IMR-90 (cell line): Measurements from ENCODE around the gene MS4A5. TPM values are rescaled to one million over a fixed set of nuclear protein-coding genes. Genes with fewer than 3 reads are reported as not detected.

Experiments used
- ATAC-seq: fragments of 200-7000 bp; cut with Tn5 transposase; 2 replicates; pipeline ENCODE4 v1.9.1; 2020; ENCODE audit warnings: low read depth, mild to moderate bottlenecking, moderate library complexity
- BruUV-seq: library from RNA; stranded (reverse); fragments of 400-500 nt; replicated peaks from 2 replicates; lab custom pipeline; 2021; lab: Mats Ljungman, UMichigan
- CTCF ChIA-PET: fragments of 300-600 bp; formaldehyde crosslinking; extraction: SDS; loops from one replicate; lab custom pipeline; 2021; ENCODE audit warnings: antibody characterized with exemption; lab: Yijun Ruan, JAX
- POLR2A ChIA-PET: fragments of 300-600 bp; sonication (Branson Sonifier 250); formaldehyde crosslinking; loops from one replicate; lab custom pipeline; 2022; ENCODE audit warnings: antibody characterized with exemption; ENCODE audit not compliant: unreplicated experiment; lab: Charles Lee
- DNase-seq: peaks from one replicate; pipeline ENCODE4 v3.0.0; 2013
- H2AFZ ChIP-seq: replicated peaks from 2 replicates; pipeline ENCODE3; 2013; ENCODE audit warnings: low read length, mild to moderate bottlenecking; ENCODE audit not compliant: poor library complexity
- H2AK5ac ChIP-seq: 2 replicates; pipeline ENCODE4 v1.6.1; 2013; ENCODE audit warnings: low read depth, low read length, inconsistent platforms
- H2AK9ac ChIP-seq: replicated peaks from 2 replicates; pipeline ENCODE3; 2013; ENCODE audit warnings: mild to moderate bottlenecking, low read depth, low read length, moderate library complexity; ENCODE audit not compliant: poor library complexity
- H2BK120ac ChIP-seq: 2 replicates; pipeline ENCODE4 v1.6.1; 2013; ENCODE audit warnings: low read depth, low read length, inconsistent platforms
- H2BK15ac ChIP-seq: 3 replicates; pipeline ENCODE4 v1.6.1; 2013; ENCODE audit warnings: low read depth, low read length, inconsistent platforms
- H2BK20ac ChIP-seq: 2 replicates; pipeline ENCODE4 v1.6.1; 2013; ENCODE audit warnings: low read depth, mild to moderate bottlenecking, inconsistent platforms, low read length, moderate library complexity
- H2BK5ac ChIP-seq: 2 replicates; pipeline ENCODE4 v1.6.1; 2013; ENCODE audit warnings: mild to moderate bottlenecking, low read depth, low read length, inconsistent platforms; ENCODE audit not compliant: poor library complexity, severe bottlenecking
- H3K14ac ChIP-seq: replicated peaks from 2 replicates; pipeline ENCODE4 v1.6.1; 2013; ENCODE audit warnings: low read depth, low read length, inconsistent platforms
- H3K18ac ChIP-seq: 2 replicates; pipeline ENCODE4 v1.6.1; 2013; ENCODE audit warnings: low read depth, low read length, control low read depth
- H3K23ac ChIP-seq: 2 replicates; pipeline ENCODE4 v1.6.1; 2013; ENCODE audit warnings: low read depth, low read length, inconsistent platforms
- H3K27ac ChIP-seq: 2 replicates; pipeline ENCODE4 v1.5.1; 2013; ENCODE audit warnings: mild to moderate bottlenecking, control low read depth, low read length; ENCODE audit not compliant: insufficient read depth
- H3K27me3 ChIP-seq: 2 replicates; pipeline ENCODE4 v1.6.1; 2013; ENCODE audit warnings: low read length; ENCODE audit not compliant: control insufficient read depth, insufficient read depth
- H3K36me3 ChIP-seq: 2 replicates; pipeline ENCODE4 v1.6.1; 2013; ENCODE audit warnings: low read length, mixed read lengths; ENCODE audit not compliant: control insufficient read depth, insufficient read depth
- H3K4ac ChIP-seq: 2 replicates; pipeline ENCODE4 v1.6.1; 2013; ENCODE audit warnings: low read depth, low read length, inconsistent platforms
- H3K4me1 ChIP-seq: 2 replicates; pipeline ENCODE4 v1.6.1; 2013; ENCODE audit warnings: low read length, mixed read lengths; ENCODE audit not compliant: control insufficient read depth, insufficient read depth
- H3K4me2 ChIP-seq: 2 replicates; pipeline ENCODE4 v1.6.1; 2013; ENCODE audit warnings: low read depth, mild to moderate bottlenecking, control low read depth, low read length, moderate library complexity
- H3K4me3 ChIP-seq: 2 replicates; pipeline ENCODE4 v1.5.1; 2013; ENCODE audit warnings: low read depth, mild to moderate bottlenecking, control low read depth, low read length, moderate library complexity; ENCODE audit not compliant: insufficient read depth
- H3K56ac ChIP-seq: 2 replicates; pipeline ENCODE4 v1.6.1; 2013; ENCODE audit warnings: low read length, inconsistent platforms; ENCODE audit not compliant: insufficient read depth; ENCODE audit errors: extremely low read depth
- H3K79me1 ChIP-seq, 2 experiments: 2 replicates each; pipeline ENCODE4 v1.6.1; 2013; ENCODE audit warnings: low read length in 2 of 2, inconsistent platforms in 1 of 2, low read depth in 1 of 2
- H3K9ac ChIP-seq: 2 replicates; pipeline ENCODE4 v1.6.1; 2013; ENCODE audit warnings: low read depth, low read length, control low read depth
- H3K9me1 ChIP-seq: 2 replicates; pipeline ENCODE4 v1.6.1; 2013; ENCODE audit warnings: low read length, inconsistent platforms; ENCODE audit not compliant: insufficient read depth
- H3K9me3 ChIP-seq: 2 replicates; pipeline ENCODE4 v1.6.1; 2013; ENCODE audit warnings: low read length; ENCODE audit not compliant: control insufficient read depth, insufficient read depth
- H4K20me1 ChIP-seq: 2 replicates; pipeline ENCODE4 v1.6.1; 2013; ENCODE audit warnings: low read length, inconsistent platforms; ENCODE audit not compliant: insufficient read depth
- H4K5ac ChIP-seq: 2 replicates; pipeline ENCODE4 v1.6.1; 2013; ENCODE audit warnings: mild to moderate bottlenecking, low read depth, low read length, control low read depth
- H4K8ac ChIP-seq, 2 experiments: 2 replicates each; pipeline ENCODE4 v1.6.1; 2013; ENCODE audit warnings: low read depth in 2 of 2, low read length in 2 of 2, control low read depth in 1 of 2, inconsistent platforms in 1 of 2
- H4K91ac ChIP-seq: 2 replicates; pipeline ENCODE4 v1.6.1; 2013; ENCODE audit warnings: low read depth, low read length, inconsistent platforms; ENCODE audit not compliant: insufficient read depth
- CEBPB ChIP-seq: IDR thresholded peaks from 2 replicates; pipeline ENCODE4 v1.6.1; 2012; ENCODE audit warnings: low read depth, low read length, improper control_type of control experiment
- CHD1 ChIP-seq: IDR thresholded peaks from 2 replicates; pipeline ENCODE4 v1.6.1; 2012; ENCODE audit warnings: low read depth, low read length, improper control_type of control experiment
- CTCF ChIP-seq: conservative IDR thresholded peaks from 2 replicates; pipeline ENCODE4 v1.5.1; 2012; ENCODE audit warnings: mild to moderate bottlenecking, low read depth, low read length, improper control_type of control experiment
- MAZ ChIP-seq: IDR thresholded peaks from 2 replicates; pipeline ENCODE4 v1.6.1; 2012; ENCODE audit warnings: low read depth, mild to moderate bottlenecking, low read length, improper control_type of control experiment, moderate library complexity, borderline replicate concordance
- POLR2A ChIP-seq: IDR thresholded peaks from 2 replicates; pipeline ENCODE4 v1.6.1; 2012; ENCODE audit warnings: mild to moderate bottlenecking, low read depth, low read length
- RAD21 ChIP-seq: IDR thresholded peaks from 2 replicates; pipeline ENCODE4 v1.6.1; 2012; ENCODE audit warnings: low read length, improper control_type of control experiment
- RCOR1 ChIP-seq: IDR thresholded peaks from 2 replicates; pipeline ENCODE4 v1.6.1; 2012; ENCODE audit warnings: mild to moderate bottlenecking, low read length, improper control_type of control experiment; ENCODE audit not compliant: insufficient replicate concordance
- RFX5 ChIP-seq: IDR thresholded peaks from 2 replicates; pipeline ENCODE4 v1.8.0; 2012; ENCODE audit warnings: low read depth, mild to moderate bottlenecking, low read length, moderate library complexity
- USF2 ChIP-seq: fragments of 150-350 bp; IDR thresholded peaks from 2 replicates; pipeline ENCODE4 v1.6.1; 2017; ENCODE audit warnings: mild to moderate bottlenecking, antibody characterized with exemption, low read length, low read depth
- WGBS, 2 experiments: methylation state at CpG; one replicate each; pipeline versions ENCODE4 v1.1.5 to v1.1.7; 2013; ENCODE audit warnings: missing lambda C conversion rate in 2 of 2; ENCODE audit not compliant: insufficient read length in 1 of 2; ENCODE audit errors: extremely low coverage in 2 of 2; 5-methylcytosine and 5-hydroxymethylcytosine counted together
- dilution Hi-C: fragments of 300-500 bp; cut with HindIII; formaldehyde crosslinking; loops from one replicate; pipeline ENCODE4 v1.14.3; 2018; ENCODE audit warnings: low sequenced_read_pairs; ENCODE audit not compliant: unreplicated experiment
- in situ Hi-C: fragments of 300-500 bp; cut with MboI; formaldehyde crosslinking; loops from 3 replicates; pipeline ENCODE4 v1.14.3; 2019; ENCODE audit warnings: low sequenced_read_pairs, inconsistent platforms, mixed read lengths
- intact Hi-C: fragments of 100-400 bp; cut with micrococcal nuclease; formaldehyde crosslinking; loops from 2 replicates; pipeline ENCODE4 v1.10.0; 2022
- polyA plus RNA-seq, 3 experiments: library from polyadenylated mRNA; depleted of rRNA; stranded (reverse); fragments of >200 nt; gene quantifications; 2 replicates each; pipeline ENCODE4 v1.2.3, GENCODE V29; 2012; ENCODE audit warnings: low replicate concordance in 1 of 3
- total RNA-seq: library from RNA; depleted of rRNA; stranded (reverse); fragments of >200 nt; gene quantifications from 2 replicates; pipeline ENCODE4 v1.2.3, GENCODE V29; 2012

The MS4A5 gene
- total and polyA plus RNA-seq, 2 of the 4 experiments (the other 2 are of a cell fraction) = not detected

GRCh38 chr11:60455531-60456042 lies 26.2 kb downstream of the MS4A5 start, which contains the start of gene MS4A1:
TSS of gene MS4A1 (plus strand) at chr11:60455847. CDS start at chr11:60462375, 6,528 bp downstream.
- H4K8ac ChIP-seq = no peak within 1 kb of the TSS
- no peak within 1 kb of the TSS for H2BK15ac ChIP-seq
- dilution Hi-C loops (no loop called here), in situ Hi-C loops (no loop called here), intact Hi-C loops (no loop called here)
- no peak within 1 kb of the TSS for H2AK5ac ChIP-seq
- no peaks in the 10 kb centered on the region for H3K4me1 ChIP-seq
- no peak within 1 kb of the TSS for H3K18ac ChIP-seq
- no peak within 1 kb of the TSS for H4K5ac ChIP-seq
- no peaks in the 10 kb centered on the region for H3K36me3 ChIP-seq
- H3K14ac ChIP-seq = no peak within 1 kb of the TSS
- no peak within 1 kb of the TSS for H3K9ac ChIP-seq
- TF ChIP-seq RAD21 (no peak), CEBPB (no peak), RFX5 (no peak), MAZ (no peak), POLR2A (no peak), CTCF (no peak), USF2 (no peak), CHD1 (no peak), RCOR1 (no peak)
- H2BK5ac ChIP-seq = no peak within 1 kb of the TSS
- no peak within 1 kb of the TSS for H2AK9ac ChIP-seq
- no peak within 1 kb of the TSS for H2BK120ac ChIP-seq
- no TSS peak for BruUV-seq
- no peaks in the 10 kb centered on the region for H3K79me1 ChIP-seq
- ChIA-PET POLR2A (no interaction called here), CTCF (interaction anchor here (0.8 kb wide), 1 partner anchor 92 kb away, joined by 3 read pairs; no protein-coding TSS in a partner anchor)
- no peak within 1 kb of the TSS for H3K56ac ChIP-seq
- no peak within 1 kb of the TSS for H4K91ac ChIP-seq
- DNase-seq (no peak), ATAC-seq (no peak)
- H3K9me3 ChIP-seq = peaks cover 5% of the 10 kb centered on the region; the same call in 1 of the 2 replicates
- no peak within 1 kb of the TSS for H3K4me3 ChIP-seq
- no peaks in the 10 kb centered on the region for H3K9me1 ChIP-seq
- H3K23ac ChIP-seq = no peak within 1 kb of the TSS
- no peak within 1 kb of the TSS for H3K4ac ChIP-seq
- H3K27me3 ChIP-seq = no peaks in the 10 kb centered on the region
- H3K27ac ChIP-seq = no peak within 1 kb of the TSS
- H3K4me2 ChIP-seq = no peak within 1 kb of the TSS
- no peak within 1 kb of the TSS for H2AFZ ChIP-seq
- no CpG with 5 or more reads among the region's 4 CpGs for WGBS, 2 experiments
- H4K20me1 ChIP-seq = no peaks in the 10 kb centered on the region
- H2BK20ac ChIP-seq = no peak within 1 kb of the TSS
